ENCODE measurements around the gene SF1.

Gene SF1

GRCh38 chr11:64757549-64758329 lies 20.6 kb downstream of the SF1 start:
- H3K4me3 ChIP-seq (ENCODE audit: low read length): no peak overlapping the region
- no peak overlapping the region for H3K9ac ChIP-seq (ENCODE audit: low read length)
- no peak for DNase-seq (ENCODE audit: low read depth)
- H3K4me1 ChIP-seq (ENCODE audit: control insufficient read depth, insufficient read depth, low read length): peaks cover 30% of the 10 kb centered on the region
- no peaks in the 10 kb centered on the region for H3K27me3 ChIP-seq (replicated peaks; ENCODE audit: control insufficient read depth, insufficient read depth, low read length)
- no peaks in the 10 kb centered on the region for H3K9me3 ChIP-seq (ENCODE audit: control insufficient read depth, low read length)
- H3K36me3 ChIP-seq (ENCODE audit: control insufficient read depth, insufficient read depth, low read length, severe bottlenecking): peaks cover 2% of the 10 kb centered on the region

GRCh38 chr11:64755681-64756361 lies 22.5 kb downstream of the SF1 start:
- no peaks in the 10 kb centered on the region for H3K27me3 ChIP-seq (replicated peaks; ENCODE audit: control insufficient read depth, insufficient read depth, low read length)
- peaks cover 17% of the 10 kb centered on the region for H3K4me1 ChIP-seq (ENCODE audit: control insufficient read depth, insufficient read depth, low read length)
- no peak overlapping the region for H3K4me3 ChIP-seq (ENCODE audit: low read length)
- H3K36me3 ChIP-seq (ENCODE audit: control insufficient read depth, insufficient read depth, low read length, severe bottlenecking): no peaks in the 10 kb centered on the region
- no peaks in the 10 kb centered on the region for H3K9me3 ChIP-seq (ENCODE audit: control insufficient read depth, low read length)
- DNase-seq (ENCODE audit: low read depth): no peak
- H3K9ac ChIP-seq (ENCODE audit: low read length): no peak overlapping the region

- H3K9ac ChIP-seq (ENCODE audit: low read length): no peak overlapping the region
- no peaks in the 10 kb centered on the region for H3K9me3 ChIP-seq (ENCODE audit: control insufficient read depth, low read length)
- H3K4me3 ChIP-seq (ENCODE audit: low read length): no peak overlapping the region
- no peaks in the 10 kb centered on the region for H3K27me3 ChIP-seq (replicated peaks; ENCODE audit: control insufficient read depth, insufficient read depth, low read length)
- H3K36me3 ChIP-seq (ENCODE audit: control insufficient read depth, insufficient read depth, low read length, severe bottlenecking): no peaks in the 10 kb centered on the region
- peaks cover 10% of the 10 kb centered on the region for H3K4me1 ChIP-seq (ENCODE audit: control insufficient read depth, insufficient read depth, low read length)
- DNase-seq (ENCODE audit: low read depth): no peak
Observed at GRCh38 chr11:64754919-64755662, 23.3 kb downstream of the SF1 start.

GRCh38 chr11:64754124-64754918 lies 24.0 kb downstream of the SF1 start:
- H3K9ac ChIP-seq (ENCODE audit: low read length): no peak overlapping the region
- no peak overlapping the region for H3K4me3 ChIP-seq (ENCODE audit: low read length)
- H3K4me1 ChIP-seq (ENCODE audit: control insufficient read depth, insufficient read depth, low read length): peaks cover 2% of the 10 kb centered on the region
- H3K9me3 ChIP-seq (ENCODE audit: control insufficient read depth, low read length): no peaks in the 10 kb centered on the region
- DNase-seq (ENCODE audit: low read depth): no peak
- no peaks in the 10 kb centered on the region for H3K27me3 ChIP-seq (replicated peaks; ENCODE audit: control insufficient read depth, insufficient read depth, low read length)
- H3K36me3 ChIP-seq (ENCODE audit: control insufficient read depth, insufficient read depth, low read length, severe bottlenecking): no peaks in the 10 kb centered on the region

GRCh38 chr11:64753380-64754123 lies 24.8 kb downstream of the SF1 start:
- Histone ChIP-seq H3K9me3 (ENCODE audit: control insufficient read depth, low read length) (no peaks in the 10 kb centered on the region), H3K4me1 (ENCODE audit: control insufficient read depth, insufficient read depth, low read length) (peaks cover 3% of the 10 kb centered on the region), H3K27me3 (replicated peaks; ENCODE audit: control insufficient read depth, insufficient read depth, low read length) (no peaks in the 10 kb centered on the region), H3K36me3 (ENCODE audit: control insufficient read depth, insufficient read depth, low read length, severe bottlenecking) (no peaks in the 10 kb centered on the region), H3K4me3 (ENCODE audit: low read length) (no peak overlapping the region), H3K9ac (ENCODE audit: low read length) (no peak overlapping the region)
- DNase-seq (ENCODE audit: low read depth): no peak

GRCh38 chr11:64753019-64753379 lies 25.3 kb downstream of the SF1 start:
- Histone ChIP-seq H3K36me3 (ENCODE audit: control insufficient read depth, insufficient read depth, low read length, severe bottlenecking) (no peaks in the 10 kb centered on the region), H3K9ac (ENCODE audit: low read length) (no peak overlapping the region), H3K4me3 (ENCODE audit: low read length) (no peak overlapping the region), H3K4me1 (ENCODE audit: control insufficient read depth, insufficient read depth, low read length) (peaks cover 9% of the 10 kb centered on the region), H3K9me3 (ENCODE audit: control insufficient read depth, low read length) (no peaks in the 10 kb centered on the region), H3K27me3 (replicated peaks; ENCODE audit: control insufficient read depth, insufficient read depth, low read length) (no peaks in the 10 kb centered on the region)
- no peak for DNase-seq (ENCODE audit: low read depth)

GRCh38 chr11:64752175-64752970 lies 26.0 kb downstream of the SF1 start:
- Histone ChIP-seq H3K9me3 (ENCODE audit: control insufficient read depth, low read length) (no peaks in the 10 kb centered on the region), H3K4me3 (ENCODE audit: low read length) (no peak overlapping the region), H3K27me3 (replicated peaks; ENCODE audit: control insufficient read depth, insufficient read depth, low read length) (no peaks in the 10 kb centered on the region), H3K4me1 (ENCODE audit: control insufficient read depth, insufficient read depth, low read length) (peaks cover 10% of the 10 kb centered on the region), H3K36me3 (ENCODE audit: control insufficient read depth, insufficient read depth, low read length, severe bottlenecking) (no peaks in the 10 kb centered on the region), H3K9ac (ENCODE audit: low read length) (no peak overlapping the region)
- no peak for DNase-seq (ENCODE audit: low read depth)

GRCh38 chr11:64751580-64751979 lies 26.8 kb downstream of the SF1 start:
- peaks cover 10% of the 10 kb centered on the region for H3K4me1 ChIP-seq (ENCODE audit: control insufficient read depth, insufficient read depth, low read length)
- no peak overlapping the region for H3K9ac ChIP-seq (ENCODE audit: low read length)
- H3K36me3 ChIP-seq (ENCODE audit: control insufficient read depth, insufficient read depth, low read length, severe bottlenecking): no peaks in the 10 kb centered on the region
- no peaks in the 10 kb centered on the region for H3K9me3 ChIP-seq (ENCODE audit: control insufficient read depth, low read length)
- H3K27me3 ChIP-seq (replicated peaks; ENCODE audit: control insufficient read depth, insufficient read depth, low read length): no peaks in the 10 kb centered on the region
- no peak for DNase-seq (ENCODE audit: low read depth)
- H3K4me3 ChIP-seq (ENCODE audit: low read length): no peak overlapping the region

- no peak for DNase-seq (ENCODE audit: low read depth)
- H3K4me1 ChIP-seq (ENCODE audit: control insufficient read depth, insufficient read depth, low read length): peaks cover 10% of the 10 kb centered on the region
Observed at GRCh38 chr11:64751136-64751535, 27.2 kb downstream of the SF1 start.

More at GRCh38 chr11:64751136-64751535, 27.2 kb downstream of the SF1 start:
- Histone ChIP-seq H3K9me3 (ENCODE audit: control insufficient read depth, low read length) (no peaks in the 10 kb centered on the region), H3K4me3 (ENCODE audit: low read length) (no peak overlapping the region), H3K27me3 (replicated peaks; ENCODE audit: control insufficient read depth, insufficient read depth, low read length) (no peaks in the 10 kb centered on the region), H3K36me3 (ENCODE audit: control insufficient read depth, insufficient read depth, low read length, severe bottlenecking) (no peaks in the 10 kb centered on the region), H3K9ac (ENCODE audit: low read length) (no peak overlapping the region)

Measured in adipocyte (in vitro differentiated cells).